Erythroblast (primary cell): ENCODE results near the gene TCF4.

Source experiments
- DNase-seq, 2 experiments: peaks; one replicate each; lab custom pipeline; 2025; lab: John Stamatoyannopoulos, UW
- GATA1 ChIP-seq: IDR thresholded peaks from 2 replicates; pipeline ENCODE4 v1.6.1; 2011; ENCODE audit warnings: low read depth, mild to moderate bottlenecking, control low read depth, low read length, moderate library complexity
- POLR2A ChIP-seq: IDR thresholded peaks from 2 replicates; pipeline ENCODE4 v1.6.1; 2011; ENCODE audit warnings: mild to moderate bottlenecking, low read length

Gene TCF4

GRCh38 chr18:55221622-55222021, 366.4 kb downstream of the TCF4 start:
- DNase-seq, result no peak
- TF ChIP-seq POLR2A, result no peak
- no peak for TF ChIP-seq GATA1

GRCh38 chr18:55220523-55220922, 367.5 kb downstream of the TCF4 start:
- no peak for DNase-seq
- TF ChIP-seq POLR2A (no peak), GATA1 (no peak)

GRCh38 chr18:55219823-55220222, 368.2 kb downstream of the TCF4 start:
- TF ChIP-seq GATA1 (no peak), POLR2A (no peak)
- no peak for DNase-seq

- no peak for TF ChIP-seq POLR2A
- no peak for TF ChIP-seq GATA1
- DNase-seq, result no peak
Measured at GRCh38 chr18:55219059-55219458, 368.9 kb downstream of the TCF4 start.

GRCh38 chr18:55214969-55215368, 373.0 kb downstream of the TCF4 start:
- no peak for TF ChIP-seq POLR2A
- TF ChIP-seq GATA1, result no peak
- DNase-seq, result no peak

- DNase-seq, result no peak
- TF ChIP-seq GATA1 (no peak), POLR2A (no peak)
Measured at GRCh38 chr18:55214534-55214933, 373.5 kb downstream of the TCF4 start.

GRCh38 chr18:55213586-55213985, 374.4 kb downstream of the TCF4 start:
- DNase-seq, result no peak
- TF ChIP-seq POLR2A (no peak), GATA1 (no peak)

GRCh38 chr18:55206927-55207326, 381.1 kb downstream of the TCF4 start:
- no peak for TF ChIP-seq GATA1
- TF ChIP-seq POLR2A, result no peak
- DNase-seq, result no peak

- TF ChIP-seq POLR2A (no peak), GATA1 (no peak)
- DNase-seq, result no peak
Measured at GRCh38 chr18:55202232-55202917, 385.6 kb downstream of the TCF4 start.

- TF ChIP-seq GATA1, result no peak
- no peak for TF ChIP-seq POLR2A
Measured at GRCh38 chr18:55199291-55199963, 388.6 kb downstream of the TCF4 start.

GRCh38 chr18:55195863-55196262, 392.1 kb downstream of the TCF4 start:
- DNase-seq, result no peak
- TF ChIP-seq GATA1 (no peak), POLR2A (no peak)

More at GRCh38 chr18:55199291-55199963, 388.6 kb downstream of the TCF4 start:
- DNase-seq, result no peak

- TF ChIP-seq POLR2A (no peak), GATA1 (no peak)
- DNase-seq, result no peak
Measured at GRCh38 chr18:55189972-55190371, 398.0 kb downstream of the TCF4 start.

- no peak for TF ChIP-seq GATA1
- no peak for DNase-seq
Measured at GRCh38 chr18:55186588-55186987, 401.4 kb downstream of the TCF4 start.

GRCh38 chr18:55185391-55185790, 402.6 kb downstream of the TCF4 start:
- DNase-seq, result no peak
- no peak for TF ChIP-seq POLR2A
- TF ChIP-seq GATA1, result no peak
